ENCODE measurements around the gene MBD3L1.

Gene MBD3L1

DNA sequence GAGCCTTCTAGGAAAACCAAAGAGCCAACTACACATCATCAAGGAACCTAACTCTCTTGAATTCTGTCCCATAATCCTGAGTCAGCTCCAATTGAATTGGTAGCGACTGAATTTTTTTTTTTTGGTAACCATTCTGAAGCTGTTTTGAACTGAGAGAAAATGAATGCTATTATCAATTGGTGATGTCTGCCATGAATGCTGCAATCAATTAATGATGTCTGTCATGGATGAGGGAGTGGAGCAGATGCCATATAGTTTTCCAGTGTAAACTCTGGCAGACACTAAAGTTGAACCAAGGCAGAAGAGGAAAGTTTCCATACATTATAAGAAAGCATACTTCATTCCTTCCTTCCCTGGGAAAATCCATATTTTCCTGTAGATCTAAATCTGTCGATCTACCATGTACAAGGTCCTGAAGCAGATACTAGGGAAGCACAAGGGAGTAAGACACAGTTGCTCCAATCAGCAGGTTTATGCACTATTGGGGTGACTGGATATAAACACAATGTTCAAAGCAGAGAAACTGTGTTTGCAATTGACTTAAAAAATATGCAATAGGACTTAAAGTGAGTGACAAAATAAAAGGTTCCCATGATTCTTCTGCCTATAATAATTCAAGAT, 48.8 kb downstream of the MBD3L1 start:
- no peak for TF ChIP-seq ZFX (IDR thresholded peaks at IDR 0.05; ENCODE audit: borderline replicate concordance)
- TF ChIP-seq, protein P1, sequence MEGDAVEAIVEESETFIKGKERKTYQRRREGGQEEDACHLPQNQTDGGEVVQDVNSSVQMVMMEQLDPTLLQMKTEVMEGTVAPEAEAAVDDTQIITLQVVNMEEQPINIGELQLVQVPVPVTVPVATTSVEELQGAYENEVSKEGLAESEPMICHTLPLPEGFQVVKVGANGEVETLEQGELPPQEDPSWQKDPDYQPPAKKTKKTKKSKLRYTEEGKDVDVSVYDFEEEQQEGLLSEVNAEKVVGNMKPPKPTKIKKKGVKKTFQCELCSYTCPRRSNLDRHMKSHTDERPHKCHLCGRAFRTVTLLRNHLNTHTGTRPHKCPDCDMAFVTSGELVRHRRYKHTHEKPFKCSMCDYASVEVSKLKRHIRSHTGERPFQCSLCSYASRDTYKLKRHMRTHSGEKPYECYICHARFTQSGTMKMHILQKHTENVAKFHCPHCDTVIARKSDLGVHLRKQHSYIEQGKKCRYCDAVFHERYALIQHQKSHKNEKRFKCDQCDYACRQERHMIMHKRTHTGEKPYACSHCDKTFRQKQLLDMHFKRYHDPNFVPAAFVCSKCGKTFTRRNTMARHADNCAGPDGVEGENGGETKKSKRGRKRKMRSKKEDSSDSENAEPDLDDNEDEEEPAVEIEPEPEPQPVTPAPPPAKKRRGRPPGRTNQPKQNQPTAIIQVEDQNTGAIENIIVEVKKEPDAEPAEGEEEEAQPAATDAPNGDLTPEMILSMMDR (IDR thresholded peaks at IDR 0.05): no peak
- no peak overlapping the region for H3K27ac ChIP-seq

DNA sequence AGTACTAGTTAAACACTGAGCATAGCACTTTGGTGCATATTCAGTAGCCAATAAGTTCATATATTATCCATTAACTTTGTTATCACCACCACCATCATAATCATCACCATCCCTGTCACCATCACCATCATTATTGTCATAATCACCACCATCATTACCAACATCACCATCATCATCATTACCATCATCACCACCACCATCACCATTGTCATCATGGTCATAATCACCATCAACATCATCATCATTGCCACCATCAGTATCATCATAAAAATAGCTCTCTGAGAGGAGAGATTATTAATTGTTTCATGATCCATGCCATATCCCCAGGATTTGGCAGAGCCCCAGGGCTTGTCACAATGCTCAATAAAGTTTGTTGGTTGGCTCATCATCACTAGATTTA, 49.3 kb downstream of the MBD3L1 start:
- H3K27ac ChIP-seq: no peak overlapping the region
- TF ChIP-seq ZFX (IDR thresholded peaks at IDR 0.05; ENCODE audit: borderline replicate concordance): no peak
- TF ChIP-seq, protein P1 (IDR thresholded peaks at IDR 0.05): no peak

DNA sequence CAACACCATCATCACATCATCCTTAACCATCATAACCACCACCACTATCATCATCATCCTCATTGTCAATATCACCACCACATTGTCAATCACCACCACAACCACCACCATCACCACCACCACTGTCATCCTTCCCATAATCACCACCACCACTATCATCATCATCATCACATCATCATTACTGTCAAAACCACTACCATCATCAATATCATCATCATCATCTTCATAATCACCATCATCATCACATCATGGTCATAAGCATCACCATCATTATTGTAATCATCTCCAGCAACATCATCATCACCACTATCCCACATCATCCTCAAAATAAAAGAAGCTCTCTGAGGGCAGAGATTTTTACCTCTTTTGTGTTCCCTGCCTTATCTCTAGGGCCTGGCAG, 52.2 kb downstream of the MBD3L1 start:
- H3K27ac ChIP-seq: no peak overlapping the region
- TF ChIP-seq ZFX (IDR thresholded peaks at IDR 0.05; ENCODE audit: borderline replicate concordance): no peak
- TF ChIP-seq, protein P1 (IDR thresholded peaks at IDR 0.05): no peak

DNA sequence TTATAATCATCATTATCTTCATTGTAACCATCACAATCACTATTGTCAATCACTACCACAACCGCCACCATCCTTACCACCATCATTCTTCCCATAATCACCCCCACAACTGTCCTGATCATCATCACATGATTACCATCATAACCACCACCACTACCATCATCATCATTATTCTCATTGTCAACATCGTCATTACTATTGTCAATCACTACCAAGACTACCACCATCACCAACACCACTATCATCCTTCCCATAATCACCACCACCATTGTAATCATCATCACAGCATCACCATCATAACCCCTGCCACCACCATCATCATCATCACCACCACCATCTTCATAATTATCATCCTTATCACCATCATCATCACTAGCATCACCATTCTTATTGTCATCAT, 55.2 kb downstream of the MBD3L1 start:
- no peak for TF ChIP-seq ZFX (IDR thresholded peaks at IDR 0.05; ENCODE audit: borderline replicate concordance)
- TF ChIP-seq, protein P1 (IDR thresholded peaks at IDR 0.05): no peak
- H3K27ac ChIP-seq: no peak overlapping the region

DNA sequence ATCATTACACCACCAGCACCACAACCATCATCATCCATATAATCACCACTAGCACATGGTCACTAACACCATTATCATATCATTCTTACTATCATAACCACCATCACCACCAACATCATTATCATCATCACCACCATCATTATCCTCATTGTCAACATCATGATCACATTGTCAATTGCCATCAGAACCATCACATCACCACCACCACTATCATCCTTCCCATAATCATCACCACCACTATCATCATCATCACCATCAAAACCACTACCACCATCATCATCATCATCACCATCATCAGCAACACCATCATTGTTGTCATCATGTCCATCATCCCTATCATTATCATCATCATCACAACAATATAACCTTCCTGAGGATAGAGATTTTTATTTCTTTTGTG, 58.1 kb downstream of the MBD3L1 start:
- no peak overlapping the region for H3K27ac ChIP-seq
- no peak for TF ChIP-seq ZFX (IDR thresholded peaks at IDR 0.05; ENCODE audit: borderline replicate concordance)
- TF ChIP-seq, protein P1 (IDR thresholded peaks at IDR 0.05): no peak
